K562 (cell line): ENCODE results near the gene PCDHGA4. TPM values are rescaled to one million over a fixed set of nuclear protein-coding genes. Genes with fewer than 3 reads are reported as not detected.

Experiments used
- ELF4 ChIP-seq: fragments of 450-650 bp; formaldehyde crosslinking; IDR thresholded peaks from 2 replicates; pipeline ENCODE4 v1.4.0; 2022; ENCODE audit warnings: missing genetic modification characterization
- GABPA ChIP-seq: fragments of 200-800 bp; sonication (Bioruptor generic); conservative IDR thresholded peaks from 2 replicates; pipeline ENCODE4 v1.6.1; 2016; ENCODE audit warnings: low read depth, missing genetic modification characterization, missing compliant biosample characterization
- MTA2 ChIP-seq: fragments of 450-650 bp; IDR thresholded peaks from 2 replicates; pipeline ENCODE4 v1.6.1; 2016; ENCODE audit warnings: low read depth
- NFRKB ChIP-seq: fragments of 450-650 bp; IDR thresholded peaks from 2 replicates; pipeline ENCODE4 v1.6.1; 2016; ENCODE audit warnings: low read depth
- SP1 ChIP-seq: sonication (generic); formaldehyde crosslinking; IDR thresholded peaks from 2 replicates; pipeline ENCODE4 v1.8.1; 2022; ENCODE audit warnings: mild to moderate bottlenecking, missing genetic modification reagents
- ZBTB9 ChIP-seq: fragments of 450-650 bp; formaldehyde crosslinking; IDR thresholded peaks from 2 replicates; pipeline ENCODE4 v1.4.0; 2020; ENCODE audit warnings: mild to moderate bottlenecking, moderate library complexity
- ZNF217 ChIP-seq: sonication (generic); formaldehyde crosslinking; IDR thresholded peaks from 2 replicates; pipeline ENCODE4 v1.8.0; 2022; ENCODE audit warnings: mild to moderate bottlenecking, missing genetic modification reagents
- polyA plus RNA-seq, 8 experiments: library from polyadenylated mRNA; depleted of rRNA in 4 of 8; stranded (reverse) in 5 of 8; unstranded in 3 of 8; fragments of >200 nt; fragmentation: Nextera tagmentation in 2 of 8; fragmentation: Illumina TruSeq in 1 of 8; extraction: Ambion mirVana in 2 of 8; extraction: Trizol in 1 of 8; gene quantifications; 2 replicates each; pipeline versions ENCODE4 v1.2.1 to v1.2.3, GENCODE V29; 2011 to 2014; ENCODE audit warnings: inconsistent platforms in 1 of 8, missing spikeins in 1 of 8
- total RNA-seq, 7 experiments: library from RNA; depleted of rRNA in 6 of 7; stranded (reverse); fragments of >200 nt in 6 of 7; fragmentation: Illumina TruSeq in 2 of 7; extraction: Trizol in 2 of 7; gene quantifications; 2 replicates each; pipeline versions ENCODE4 v1.2.1 to v1.2.3, GENCODE V29; 2011 to 2021; ENCODE audit warnings: low replicate concordance in 1 of 7
- TF ChIP-seq, protein P1 (sequence below): fragments of 250-450 bp; sonication (Bioruptor Pico); IDR thresholded peaks from 2 replicates; pipeline ENCODE4 v1.5.0; 2021; ENCODE audit warnings: mild to moderate bottlenecking, moderate library complexity

PCDHGA4 gene
- total and polyA plus RNA-seq, 9 of the 15 experiments (the other 6 are each of a cell fraction or from before 2014, with no cell fraction given), result 0.12 to 0.40 (median 0.36) TPM; not detected in 2

- TF ChIP-seq, protein P1, sequence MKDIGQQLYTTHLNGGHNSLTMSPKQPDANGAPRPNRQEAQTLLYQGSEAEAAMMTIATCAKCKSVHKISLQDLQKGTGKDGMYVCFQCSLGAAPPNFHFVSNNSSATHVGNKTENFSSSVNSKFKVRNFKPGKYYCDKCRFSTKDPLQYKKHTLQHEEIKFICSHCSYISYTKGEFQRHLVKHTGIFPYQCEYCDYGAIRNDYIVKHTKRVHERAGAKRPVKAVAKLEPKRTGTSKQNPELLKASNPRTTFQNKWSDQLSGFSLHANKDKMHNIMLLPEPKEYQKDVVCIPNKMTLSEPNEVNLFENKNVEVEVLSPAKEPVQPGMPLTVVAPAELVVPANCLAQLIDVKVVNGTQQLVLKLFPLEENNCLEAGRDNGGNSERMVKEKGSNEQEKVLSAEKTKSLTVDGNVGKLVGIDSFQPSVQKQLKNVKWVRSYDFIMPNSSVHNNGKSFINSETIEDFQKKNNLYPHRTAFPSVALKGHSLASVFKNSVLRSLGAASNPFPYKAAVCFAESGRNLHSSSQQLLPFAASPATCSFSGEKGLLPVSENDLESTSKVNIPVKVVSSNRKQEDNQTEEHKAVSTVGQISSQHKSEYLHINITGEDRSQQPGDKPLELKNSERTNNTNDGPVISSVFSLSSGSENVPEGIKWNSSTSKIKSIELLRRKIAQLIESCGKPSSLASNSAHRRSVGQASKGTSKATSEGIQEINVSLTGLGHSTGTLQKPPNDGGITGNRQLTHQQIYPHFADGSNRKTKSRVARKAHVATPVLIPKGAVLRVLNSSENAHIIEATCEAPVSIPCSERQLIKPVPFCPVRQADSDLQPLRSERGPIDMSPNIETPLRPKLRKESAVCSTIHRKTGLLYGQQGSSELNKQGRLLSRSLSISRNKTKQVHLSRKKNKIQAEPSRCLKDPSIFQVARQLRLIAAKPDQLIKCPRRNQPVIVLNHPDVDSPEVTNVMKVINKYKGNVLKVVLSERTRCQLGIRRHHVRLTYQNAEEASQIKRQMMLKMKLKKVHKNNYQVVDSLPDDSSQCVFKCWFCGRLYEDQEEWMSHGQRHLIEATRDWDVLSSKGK (CRISPR knock-in tag), result no peak
- TF ChIP-seq MTA2 (no peak), ZBTB9 (CRISPR knock-in tag) (no peak), ELF4 (CRISPR knock-in tag) (no peak), GABPA (no peak), SP1 (CRISPR knock-in tag) (no peak), NFRKB (no peak), ZNF217 (CRISPR knock-in tag) (no peak)
- TF ChIP-seq, all 486 proteins: peak for 0
Observed at GRCh38 chr5:141319202-141319601, 35.6 kb upstream of the PCDHGA4 start (continued).
